ENCODE results near the gene STPG1. TPM values are rescaled to one million over a fixed set of nuclear protein-coding genes. Genes with fewer than 3 reads are reported as not detected.

STPG1 gene
- total RNA-seq, 1 experiment from 2014 or later, result 8.3 TPM

- no peak for DNase-seq (ENCODE audit: low read depth)
These were observed 20.5 kb downstream of the STPG1 start for GRCh38 chr1:24392982-24393650.

GRCh38 chr1:24392604-24392946, 21.0 kb downstream of the STPG1 start:
- no peak for DNase-seq (ENCODE audit: low read depth)

GRCh38 chr1:24391882-24392603, 21.5 kb downstream of the STPG1 start:
- DNase-seq (ENCODE audit: low read depth), result peak; percentile 64

DNA sequence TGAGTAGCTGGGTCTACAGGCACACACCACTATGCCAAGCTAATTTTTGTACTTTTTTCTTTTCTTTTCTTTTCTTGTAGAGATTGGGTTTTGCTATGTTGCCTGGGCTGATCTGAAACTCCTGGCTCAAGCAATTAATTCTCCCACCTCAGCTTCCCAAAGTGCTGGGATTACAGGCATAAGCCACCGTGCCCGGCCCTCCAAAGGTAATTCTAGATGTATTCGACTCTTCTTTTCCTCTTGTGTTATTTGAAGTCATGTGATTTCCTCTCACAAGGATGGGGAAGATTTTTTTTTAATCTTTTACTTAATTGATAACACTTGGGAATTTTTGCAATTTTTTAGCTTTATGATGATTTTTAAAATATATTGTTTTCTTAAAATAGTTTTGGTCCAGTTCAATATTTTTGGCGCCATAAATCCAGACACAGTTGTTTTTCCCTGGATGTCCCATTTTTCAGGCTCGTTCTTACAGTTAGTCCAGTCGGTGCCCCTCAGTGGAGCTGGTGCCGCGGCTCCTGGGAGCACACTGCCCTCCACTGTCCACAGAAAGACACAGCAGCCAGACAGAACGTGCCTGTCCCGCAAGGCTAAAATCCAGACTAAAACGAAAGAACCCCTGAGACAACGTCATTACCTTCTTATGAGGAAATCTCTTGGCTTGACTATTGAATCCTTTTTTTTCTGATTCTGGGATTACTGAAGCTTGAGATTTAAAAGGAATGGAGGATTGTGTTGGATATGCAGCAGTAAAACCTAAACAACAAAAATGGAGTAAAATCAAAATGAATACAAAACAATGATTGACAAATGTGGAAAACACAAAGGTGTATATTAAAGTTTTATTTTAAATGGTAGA, 22.4 kb downstream of the STPG1 start:
- peak; percentile 80 for DNase-seq (ENCODE audit: low read depth)

- no peak for DNase-seq (ENCODE audit: low read depth)
These were observed 24.3 kb downstream of the STPG1 start for GRCh38 chr1:24389231-24389678.

DNA sequence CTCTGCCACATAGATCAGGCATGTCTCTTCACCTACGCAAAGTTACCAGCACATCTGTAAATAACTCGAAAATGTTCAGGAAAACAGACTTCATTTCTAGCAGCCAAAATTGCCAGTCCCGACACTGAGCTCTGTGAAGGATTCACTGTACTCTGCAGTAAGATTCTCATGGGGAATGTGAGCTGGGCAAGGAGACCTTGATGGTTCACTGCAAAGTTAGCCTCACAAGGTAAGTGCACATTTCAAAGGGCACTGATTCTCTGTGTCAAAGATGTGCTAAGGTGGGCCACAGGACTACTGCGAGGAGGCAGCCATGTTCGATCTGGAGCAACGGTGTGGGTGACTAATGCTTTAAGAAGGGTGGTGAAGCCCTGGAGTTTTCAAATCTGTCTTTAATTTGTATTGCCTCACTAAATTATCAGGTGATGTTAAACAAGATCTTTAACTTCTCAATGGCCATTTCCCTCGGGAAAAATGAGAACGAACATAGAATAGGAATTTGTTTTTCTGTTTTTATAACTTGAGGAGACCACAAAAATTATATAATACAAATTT, 25.2 kb downstream of the STPG1 start:
- no peak for DNase-seq (ENCODE audit: low read depth)

DNA sequence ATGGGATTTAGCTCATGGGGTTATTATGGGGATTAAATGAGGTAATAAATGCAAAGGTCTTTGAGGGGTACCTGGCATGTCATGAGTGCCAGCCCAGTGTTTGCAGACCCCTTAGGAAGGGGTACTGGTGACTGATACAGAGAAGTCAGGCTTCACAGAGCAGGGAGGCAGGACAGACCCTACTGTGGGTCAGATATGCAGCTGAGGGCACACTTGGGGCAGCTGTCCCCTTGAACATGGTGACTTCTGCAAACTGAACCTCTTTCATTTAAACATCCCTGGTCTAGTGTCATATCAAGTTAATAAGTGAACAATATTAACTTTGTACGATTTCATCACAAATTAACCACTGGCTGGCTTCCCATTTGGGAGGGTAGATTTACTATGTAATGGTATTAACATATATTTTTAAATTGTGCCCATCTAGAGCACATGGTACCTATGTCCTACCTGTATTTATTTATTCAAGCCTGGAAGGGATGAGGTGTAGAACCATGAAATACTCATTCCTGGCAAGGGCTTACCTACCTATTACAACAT, 25.9 kb downstream of the STPG1 start:
- DNase-seq (ENCODE audit: low read depth), result no peak

DNA sequence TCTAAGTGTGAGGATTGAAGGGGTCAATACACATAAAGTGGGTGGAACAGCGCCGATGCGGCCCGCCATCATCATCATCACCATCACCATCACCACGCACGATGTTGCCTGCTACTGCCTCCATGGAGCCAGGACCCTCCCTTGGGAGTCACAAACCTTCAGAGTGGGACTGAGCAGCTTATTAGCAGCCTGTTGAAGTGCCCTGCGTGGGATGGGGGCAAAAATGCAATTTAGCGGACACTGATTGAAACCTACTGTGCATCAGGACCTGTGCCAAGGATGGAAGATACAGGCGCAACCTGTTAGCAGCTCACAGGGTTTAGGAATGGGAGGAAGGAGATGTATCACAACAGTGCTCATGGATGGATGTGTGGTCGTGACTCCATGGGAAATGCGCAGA, 26.7 kb downstream of the STPG1 start:
- no peak for DNase-seq (ENCODE audit: low read depth)

- DNase-seq (ENCODE audit: low read depth), result peak; percentile 65
These were observed 27.3 kb downstream of the STPG1 start for GRCh38 chr1:24386241-24386640.

DNA sequence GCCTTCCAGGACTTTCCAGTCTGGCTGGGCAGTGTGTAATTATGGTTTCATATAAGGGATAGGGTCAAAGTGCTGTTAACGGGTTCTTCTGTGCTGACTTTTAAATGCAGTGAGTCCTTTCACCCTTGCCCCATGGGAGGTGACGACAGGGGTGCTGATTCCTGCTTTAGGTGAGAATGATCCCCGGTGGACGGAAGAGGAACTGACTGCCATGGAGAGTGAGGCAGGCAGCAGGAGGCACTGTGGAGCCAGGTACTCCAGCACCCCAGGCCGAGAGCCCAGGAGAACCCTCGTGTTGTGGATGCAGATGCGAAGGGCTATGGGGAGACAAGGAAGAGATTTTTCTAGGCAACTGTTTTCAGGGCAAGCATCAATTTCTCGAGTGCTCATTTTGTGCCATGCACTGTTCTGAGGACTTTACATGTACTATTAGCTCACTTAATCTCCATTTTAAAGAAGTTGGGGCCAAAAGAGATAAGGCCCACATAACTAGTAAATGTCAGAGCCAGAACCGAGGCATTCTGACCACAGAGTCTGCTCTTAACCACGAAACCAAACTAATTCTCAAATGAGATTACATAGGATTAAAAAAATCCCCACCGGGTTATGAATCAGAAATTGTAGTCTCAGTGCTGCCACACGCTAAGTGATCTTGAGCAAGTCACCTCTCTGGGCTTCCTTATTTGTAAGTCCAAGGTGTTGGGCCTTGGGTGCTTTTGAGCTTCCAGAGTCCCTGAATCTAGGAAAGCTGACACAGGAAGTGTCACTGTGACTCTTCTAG, 28.2 kb downstream of the STPG1 start:
- peak; percentile 67 for DNase-seq (ENCODE audit: low read depth)

DNA sequence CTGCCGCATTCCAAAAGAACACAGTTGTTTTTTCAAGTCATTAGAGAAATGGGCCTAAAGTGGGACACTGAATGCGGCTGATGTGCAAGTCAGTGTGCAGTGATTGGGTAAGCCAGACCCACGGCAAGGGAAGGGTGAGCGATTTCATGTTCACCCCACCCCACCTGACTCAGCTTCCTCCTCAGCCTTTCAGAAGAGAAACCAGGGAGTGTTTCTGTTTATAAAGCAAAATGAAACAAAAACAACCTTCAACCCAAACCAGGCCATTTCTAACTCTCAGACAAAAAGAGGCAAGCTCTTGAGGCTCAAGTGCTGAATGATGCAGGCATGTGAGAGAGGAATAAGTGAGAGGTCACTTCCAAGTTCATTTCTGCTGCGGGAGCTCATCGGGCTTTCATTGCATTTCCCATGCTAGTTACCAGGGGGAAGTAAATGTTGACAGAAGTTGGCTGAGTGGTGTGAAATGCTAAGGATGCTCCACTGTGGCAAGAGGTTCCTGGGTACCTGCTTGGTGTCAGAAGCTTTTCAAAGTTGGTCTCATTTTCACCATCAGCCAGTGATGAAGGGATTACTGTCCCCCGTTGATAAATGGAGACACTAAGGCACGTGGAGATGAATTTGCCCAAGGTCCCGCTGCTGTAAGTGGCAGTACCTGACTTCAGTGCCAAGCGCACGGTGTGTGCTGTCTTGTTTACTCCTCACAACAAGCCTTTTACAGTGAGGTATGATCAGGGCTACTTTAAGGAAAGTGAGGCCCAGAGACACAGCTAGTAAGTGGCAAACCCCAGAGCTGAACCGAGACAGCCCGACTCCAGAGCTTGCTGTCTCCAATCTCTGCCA, 29.1 kb downstream of the STPG1 start:
- DNase-seq (ENCODE audit: low read depth), result peak; percentile 67

- no peak for DNase-seq (ENCODE audit: low read depth)
These were observed 30.1 kb downstream of the STPG1 start for GRCh38 chr1:24383381-24383940.

- DNase-seq (ENCODE audit: low read depth), result no peak
These were observed 31.4 kb downstream of the STPG1 start for GRCh38 chr1:24382165-24382577.

- no peak for DNase-seq (ENCODE audit: low read depth)
These were observed 32.3 kb downstream of the STPG1 start for GRCh38 chr1:24381256-24381655.

GRCh38 chr1:24380508-24380907, 33.1 kb downstream of the STPG1 start:
- DNase-seq (ENCODE audit: low read depth), result no peak

DNA sequence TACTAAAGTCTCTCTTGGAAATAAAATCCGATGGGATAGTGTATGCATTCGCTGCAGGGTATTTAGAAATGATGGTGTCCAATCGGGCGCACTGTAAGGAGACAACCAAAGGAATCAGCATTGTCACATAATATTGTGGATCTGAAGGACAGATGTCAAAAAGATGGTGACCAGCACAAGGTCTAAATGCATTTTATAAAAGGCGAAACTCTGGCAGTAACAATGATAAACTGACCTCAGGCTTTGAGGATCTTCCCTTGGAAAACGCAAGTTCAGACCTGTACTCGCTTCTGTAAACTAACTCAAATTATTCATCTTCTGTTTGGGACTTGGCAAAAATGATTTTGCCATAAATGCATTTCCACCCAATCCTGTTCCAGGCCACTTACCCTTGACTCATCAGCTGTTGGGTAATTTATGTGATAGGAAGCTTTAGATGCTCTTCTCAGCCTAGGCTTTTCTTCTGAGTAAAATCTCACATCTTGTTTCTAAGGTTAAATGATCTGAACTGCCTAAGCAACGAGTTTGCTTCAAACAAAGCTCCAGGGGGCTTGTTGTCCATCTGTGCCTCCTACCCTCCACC, 33.8 kb downstream of the STPG1 start:
- DNase-seq (ENCODE audit: low read depth), result no peak

- peak; percentile 55 for DNase-seq (ENCODE audit: low read depth)
These were observed 38.4 kb downstream of the STPG1 start for GRCh38 chr1:24374891-24375786.

GRCh38 chr1:24373710-24374109, 39.9 kb downstream of the STPG1 start:
- no peak for DNase-seq (ENCODE audit: low read depth)
